Sigmoid colon (tissue), 7 donors: ENCODE data around the gene FIBCD1. TPM values are rescaled to one million over a fixed set of nuclear protein-coding genes. Genes with fewer than 3 reads are reported as not detected.

Source experiments
- DNase-seq: peaks from one replicate; pipeline ENCODE4 v3.0.0-alpha.2; 2019
- H3K27ac ChIP-seq, 4 donors: fragments of 200-600 bp; sonication (generic); one replicate each; pipeline ENCODE4 v1.5.1; 2016 to 2019; ENCODE audit warnings: mild to moderate bottlenecking in 1 of 4
- H3K27me3 ChIP-seq, 3 donors: fragments of 200-600 bp; sonication (generic); one replicate each; pipeline ENCODE4 v1.5.1; 2019; ENCODE audit warnings: mild to moderate bottlenecking in 1 of 3
- H3K36me3 ChIP-seq, 4 donors: fragments of 200-600 bp; sonication (generic); one replicate each; pipeline ENCODE4 v1.5.1; 2016 to 2019
- H3K4me1 ChIP-seq, 4 donors: fragments of 200-600 bp; sonication (generic); one replicate each; pipeline ENCODE4 v1.5.1; 2017 to 2019
- H3K4me3 ChIP-seq, 4 donors: fragments of 200-600 bp; sonication (generic); one replicate each; pipeline ENCODE4 v1.5.1; 2017 to 2019; ENCODE audit warnings: mild to moderate bottlenecking in 2 of 4, moderate library complexity in 1 of 4
- H3K9me3 ChIP-seq, 4 donors: fragments of 200-600 bp in 3 of 4; sonication (generic) in 3 of 4; one replicate each; pipeline versions ENCODE4 v1.5.1 to v1.6.1; 2013 to 2019
- CTCF ChIP-seq, 4 experiments: fragments of 450-650 bp in 3 of 4; fragments of 200-600 bp in 1 of 4; IDR thresholded peaks; one replicate each; pipeline ENCODE4 v1.5.1; 2016 to 2019; ENCODE audit warnings: antibody characterized with exemption in 4 of 4, mild to moderate bottlenecking in 3 of 4, moderate library complexity in 2 of 4
- EP300 ChIP-seq, 4 donors: sonication (generic); formaldehyde crosslinking; IDR thresholded peaks; one replicate each; pipeline ENCODE4 v1.6.1; 2017; ENCODE audit warnings: antibody characterized with exemption in 4 of 4
- POLR2A ChIP-seq, 2 donors: fragments of 450-650 bp; IDR thresholded peaks; one replicate each; pipeline ENCODE4 v1.6.1; 2016; ENCODE audit warnings: antibody characterized with exemption in 2 of 2, mild to moderate bottlenecking in 2 of 2, moderate library complexity in 2 of 2
- POLR2AphosphoS5 ChIP-seq, 4 donors: sonication (generic); formaldehyde crosslinking; IDR thresholded peaks; one replicate each; pipeline ENCODE4 v1.6.1; 2017; ENCODE audit warnings: antibody characterized with exemption in 4 of 4
- WGBS, 2 donors: extraction: QIAGEN DNeasy Blood & Tissue Kit; methylation state at CpG; one replicate each; pipeline ENCODE4 v1.1.7; 2013; 5-methylcytosine and 5-hydroxymethylcytosine counted together
- intact Hi-C: fragments of 100-400 bp; cut with DNase I; formaldehyde crosslinking; loops from one replicate; pipeline ENCODE4 v1.15.1; 2023
- polyA plus RNA-seq, 3 donors: library from polyadenylated mRNA; stranded (reverse); fragments of 200-250 nt; gene quantifications; one replicate each; pipeline ENCODE4 v1.2.3, GENCODE V29; 2013
- total RNA-seq, 4 donors: library from RNA; depleted of rRNA; stranded (reverse); fragments of >200 nt; gene quantifications; one replicate each; pipeline ENCODE4 v1.1.0, GENCODE V29; 2016
- donor health status: healthy with polysubstance abuse.
- donor health status: Bipolar disorder and iron deficiency.
- donor health status: healthy.

FIBCD1 gene
- total and polyA plus RNA-seq, 7 donors, result 0.36 to 11.9 (median 10.6) TPM; not detected in 3

GRCh38 chr9:130868230-130868629 lies 70.8 kb downstream of the FIBCD1 start:
- peaks cover 9 to 80% (median 31%) of the 10 kb centered on the region in 4 donors for H3K36me3 ChIP-seq
- peaks cover 0 to 98% (median 88%) of the 10 kb centered on the region in 4 donors for H3K4me1 ChIP-seq

GRCh38 chr9:130867556-130867955 lies 71.5 kb downstream of the FIBCD1 start:
- Histone ChIP-seq H3K36me3 (peaks cover 6 to 80% (median 30%) of the 10 kb centered on the region in 4 donors), H3K9me3 (no peaks in the 10 kb centered on the region), H3K27me3 (no peaks in the 10 kb centered on the region), H3K27ac (peak overlapping the region in 3 of 4 donors; percentile 21 to 95 (median 89)), H3K4me3 (no peak overlapping the region), H3K4me1 (peaks cover 0 to 98% (median 88%) of the 10 kb centered on the region in 4 donors)
- TF ChIP-seq EP300 (IDR thresholded peaks at IDR 0.05) (no peak), POLR2AphosphoS5 (IDR thresholded peaks at IDR 0.05) (no peak), CTCF (IDR thresholded peaks at IDR 0.05) (no peak), POLR2A (IDR thresholded peaks at IDR 0.05) (no peak)
- intact Hi-C loops, result loop anchor here (2.0 to 10.0 kb wide), 3 partner anchors 75 to 423 kb away; partner anchors contain the start of gene ASS1
- 90 to 92% methylated on average over 9 of the region's 9 CpGs for WGBS, 2 donors
- DNase-seq, result no peak

More at GRCh38 chr9:130868230-130868629, 70.8 kb downstream of the FIBCD1 start:
- no peak for DNase-seq
- TF ChIP-seq EP300 (IDR thresholded peaks at IDR 0.05), result no peak
- TF ChIP-seq POLR2A (IDR thresholded peaks at IDR 0.05), result no peak
- TF ChIP-seq POLR2AphosphoS5 (IDR thresholded peaks at IDR 0.05), result no peak
- no peak for TF ChIP-seq CTCF (IDR thresholded peaks at IDR 0.05)
- intact Hi-C loops, result loop anchor here (5.0 to 10.0 kb wide), 2 partner anchors 74 to 423 kb away; partner anchors contain the start of gene ASS1
- Histone ChIP-seq H3K4me3 (no peak overlapping the region), H3K27me3 (no peaks in the 10 kb centered on the region), H3K27ac (peak overlapping the region in 3 of 4 donors; percentile 22 to 95 (median 89)), H3K9me3 (no peaks in the 10 kb centered on the region)
- 81 to 94% methylated on average over 3 of the region's 3 CpGs for WGBS, 2 donors

GRCh38 chr9:130866474-130866965 lies 72.5 kb downstream of the FIBCD1 start:
- peak overlapping the region in 3 of 4 donors; percentile 50 to 95 (median 89) for H3K27ac ChIP-seq
- intact Hi-C loops, result loop anchor here (2.0 to 10.0 kb wide), 3 partner anchors 76 to 422 kb away; partner anchors contain the start of gene ASS1
- H3K36me3 ChIP-seq, result peaks cover 0 to 77% (median 22%) of the 10 kb centered on the region in 4 donors
- no peak for TF ChIP-seq EP300 (IDR thresholded peaks at IDR 0.05)
- TF ChIP-seq CTCF (IDR thresholded peaks at IDR 0.05), result peak in 3 of 4 experiments; percentile 79 to 87 (median 86)
- peak in 2 of 4 donors; percentile 11 to 21 for TF ChIP-seq POLR2AphosphoS5 (IDR thresholded peaks at IDR 0.05)
- peaks cover 0 to 98% (median 89%) of the 10 kb centered on the region in 4 donors for H3K4me1 ChIP-seq
- no peaks in the 10 kb centered on the region for H3K9me3 ChIP-seq
- DNase-seq, result peak; percentile 82
- no peaks in the 10 kb centered on the region for H3K27me3 ChIP-seq
- no peak overlapping the region for H3K4me3 ChIP-seq
- 31 to 47% methylated on average over 4 of the region's 4 CpGs for WGBS, 2 donors

GRCh38 chr9:130865921-130866320 lies 73.1 kb downstream of the FIBCD1 start:
- Histone ChIP-seq H3K9me3 (no peaks in the 10 kb centered on the region), H3K27me3 (no peaks in the 10 kb centered on the region), H3K36me3 (peaks cover 0 to 72% (median 22%) of the 10 kb centered on the region in 4 donors), H3K4me1 (peaks cover 0 to 98% (median 90%) of the 10 kb centered on the region in 4 donors), H3K4me3 (no peak overlapping the region), H3K27ac (peak overlapping the region in 3 of 4 donors; percentile 85 to 95 (median 89))
- DNase-seq, result no peak
- 95 to 98% methylated on average over 3 of the region's 3 CpGs for WGBS, 2 donors
- intact Hi-C loops, result loop anchor here (2.0 to 10.0 kb wide), 3 partner anchors 76 to 421 kb away; partner anchors contain the start of gene ASS1
- TF ChIP-seq EP300 (IDR thresholded peaks at IDR 0.05) (no peak), POLR2AphosphoS5 (IDR thresholded peaks at IDR 0.05) (no peak), POLR2A (IDR thresholded peaks at IDR 0.05) (no peak), CTCF (IDR thresholded peaks at IDR 0.05) (no peak)
